Tibial artery (tissue), 4 donors: ENCODE data around the gene DSCAM.

Experiments
- DNase-seq, 2 donors: peaks; one replicate each; pipeline ENCODE4 v3.0.0-alpha.2; 2019
- H3K27ac ChIP-seq, 2 donors: fragments of 200-600 bp; sonication (generic) in 1 of 2; 1 replicate in 1 of 2; 2 replicates in 1 of 2; pipeline ENCODE4 v1.5.1; 2018 to 2019; ENCODE audit warnings: mild to moderate bottlenecking in 1 of 2
- H3K27me3 ChIP-seq, 2 donors: fragments of 200-600 bp; sonication (generic) in 1 of 2; one replicate each; pipeline versions ENCODE4 v1.5.1 to v1.6.0; 2016 to 2019
- H3K36me3 ChIP-seq, 3 donors: fragments of 200-600 bp; sonication (generic) in 2 of 3; one replicate each; pipeline ENCODE4 v1.5.1; 2016 to 2019; ENCODE audit warnings: mild to moderate bottlenecking in 2 of 3
- H3K4me1 ChIP-seq, 4 donors: fragments of 200-600 bp; sonication (generic) in 2 of 4; 1 replicate in 3 of 4; 2 replicates in 1 of 4; pipeline ENCODE4 v1.5.1; 2016 to 2019
- H3K4me3 ChIP-seq, 2 donors: fragments of 200-600 bp; sonication (generic) in 1 of 2; 1 replicate in 1 of 2; 2 replicates in 1 of 2; pipeline ENCODE4 v1.5.1; 2018 to 2019; ENCODE audit warnings: mild to moderate bottlenecking in 2 of 2
- H3K9me3 ChIP-seq, 3 donors: fragments of 200-600 bp; sonication (generic) in 1 of 3; one replicate each; pipeline ENCODE4 v1.5.1; 2016 to 2019
- intact Hi-C: fragments of 100-400 bp; cut with DNase I; formaldehyde crosslinking; loops from one replicate; pipeline ENCODE4 v1.15.0; 2023; ENCODE audit warnings: low total_unique reads
- TF ChIP-seq, protein P1 (sequence below), 2 experiments: fragments of 200-600 bp in 1 of 2; fragments of 450-650 bp in 1 of 2; IDR thresholded peaks; one replicate each; pipeline ENCODE4 v1.5.1; 2017 to 2019; ENCODE audit warnings: antibody characterized with exemption in 2 of 2, mild to moderate bottlenecking in 1 of 2, moderate library complexity in 1 of 2

Gene DSCAM

DNA sequence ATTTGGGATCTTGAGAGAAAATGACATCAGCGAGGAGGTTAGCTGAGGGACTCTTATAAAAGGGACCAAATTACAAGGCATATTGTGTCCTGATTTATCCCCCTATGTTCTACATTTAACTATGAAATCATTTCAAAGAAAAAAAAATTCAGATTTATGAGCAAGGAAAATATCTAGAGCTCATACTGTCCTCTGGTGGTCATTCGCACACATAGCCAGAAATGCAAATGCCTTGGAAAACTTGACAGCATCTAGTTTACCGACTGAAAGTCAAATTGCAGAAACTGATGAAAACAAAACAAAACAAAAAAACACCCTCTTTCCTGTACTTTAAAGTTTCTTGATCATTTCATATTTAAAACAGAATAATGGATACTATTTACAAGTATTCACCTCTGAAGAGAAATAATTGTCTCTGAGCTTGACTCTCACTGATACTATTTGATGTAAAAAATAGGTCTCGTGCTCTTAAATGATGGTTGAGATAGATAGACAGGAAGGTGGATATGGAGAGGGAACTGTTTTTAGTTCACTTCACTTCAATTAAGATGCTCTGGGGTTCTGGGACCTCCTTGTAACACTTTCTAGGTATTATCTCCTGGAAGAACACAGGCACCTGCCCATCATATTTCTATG lies 725.9 kb downstream of the DSCAM start:
- intact Hi-C loops: loop anchor here (2.0 to 10.0 kb wide), 2 partner anchors 254 to 326 kb away; partner anchors contain the start of gene PCP4
- H3K27me3 ChIP-seq: no peaks in the 10 kb centered on the region
- H3K4me3 ChIP-seq: no peak overlapping the region
- no peak for DNase-seq
- TF ChIP-seq, protein P1, sequence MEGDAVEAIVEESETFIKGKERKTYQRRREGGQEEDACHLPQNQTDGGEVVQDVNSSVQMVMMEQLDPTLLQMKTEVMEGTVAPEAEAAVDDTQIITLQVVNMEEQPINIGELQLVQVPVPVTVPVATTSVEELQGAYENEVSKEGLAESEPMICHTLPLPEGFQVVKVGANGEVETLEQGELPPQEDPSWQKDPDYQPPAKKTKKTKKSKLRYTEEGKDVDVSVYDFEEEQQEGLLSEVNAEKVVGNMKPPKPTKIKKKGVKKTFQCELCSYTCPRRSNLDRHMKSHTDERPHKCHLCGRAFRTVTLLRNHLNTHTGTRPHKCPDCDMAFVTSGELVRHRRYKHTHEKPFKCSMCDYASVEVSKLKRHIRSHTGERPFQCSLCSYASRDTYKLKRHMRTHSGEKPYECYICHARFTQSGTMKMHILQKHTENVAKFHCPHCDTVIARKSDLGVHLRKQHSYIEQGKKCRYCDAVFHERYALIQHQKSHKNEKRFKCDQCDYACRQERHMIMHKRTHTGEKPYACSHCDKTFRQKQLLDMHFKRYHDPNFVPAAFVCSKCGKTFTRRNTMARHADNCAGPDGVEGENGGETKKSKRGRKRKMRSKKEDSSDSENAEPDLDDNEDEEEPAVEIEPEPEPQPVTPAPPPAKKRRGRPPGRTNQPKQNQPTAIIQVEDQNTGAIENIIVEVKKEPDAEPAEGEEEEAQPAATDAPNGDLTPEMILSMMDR (IDR thresholded peaks at IDR 0.05): peak; percentile 89 to 93
- no peaks in the 10 kb centered on the region for H3K36me3 ChIP-seq
- no peak overlapping the region for H3K27ac ChIP-seq
- peaks cover 0 to 10% (median 0%) of the 10 kb centered on the region in 4 donors for H3K4me1 ChIP-seq
- no peaks in the 10 kb centered on the region for H3K9me3 ChIP-seq

DNA sequence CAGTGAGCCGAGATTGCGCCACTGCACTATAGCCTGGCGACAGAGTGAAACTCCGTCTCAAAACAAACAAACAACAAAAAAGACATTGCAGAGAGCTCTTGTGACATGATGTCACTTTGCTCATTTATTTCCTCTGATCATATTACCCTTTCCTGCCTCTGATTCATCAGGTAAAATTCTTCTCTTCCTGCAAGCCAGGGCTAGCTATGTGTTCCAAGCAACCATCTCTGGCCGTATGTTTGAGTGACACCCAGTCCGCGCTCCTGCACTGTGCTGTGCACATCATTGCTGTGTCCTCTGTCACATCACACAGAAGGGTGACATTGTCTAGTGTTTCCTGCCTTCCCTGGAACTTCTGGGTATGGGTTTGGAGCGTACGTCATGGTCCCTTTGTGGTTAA lies 728.4 kb downstream of the DSCAM start:
- Histone ChIP-seq H3K27ac (no peak overlapping the region), H3K4me1 (peaks cover 0 to 10% (median 0%) of the 10 kb centered on the region in 4 donors), H3K9me3 (no peaks in the 10 kb centered on the region), H3K27me3 (no peaks in the 10 kb centered on the region), H3K4me3 (no peak overlapping the region), H3K36me3 (no peaks in the 10 kb centered on the region)
- TF ChIP-seq, protein P1 (IDR thresholded peaks at IDR 0.05): no peak
- intact Hi-C loops: no loop called here
- no peak for DNase-seq

DNA sequence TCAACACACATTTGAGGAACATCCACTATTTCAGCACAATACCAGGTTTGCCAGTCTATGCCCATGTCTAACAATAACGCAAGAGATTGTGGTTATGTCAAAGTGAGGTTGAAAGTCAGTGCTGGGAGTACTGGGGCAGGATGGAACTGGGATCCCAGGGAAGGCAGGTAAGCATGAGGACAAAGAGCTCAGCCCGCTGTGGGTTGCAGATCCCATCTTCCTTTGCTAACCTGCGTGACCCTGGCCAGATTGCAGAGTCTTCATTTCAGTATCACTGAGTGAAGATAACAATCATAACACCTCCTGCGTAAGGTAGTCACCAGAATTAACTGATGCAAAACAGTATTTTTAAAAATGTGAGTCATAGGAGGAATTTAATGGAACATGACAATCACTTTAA lies 729.7 kb downstream of the DSCAM start:
- no peak for DNase-seq
- H3K36me3 ChIP-seq: no peaks in the 10 kb centered on the region
- intact Hi-C loops: no loop called here

DNA sequence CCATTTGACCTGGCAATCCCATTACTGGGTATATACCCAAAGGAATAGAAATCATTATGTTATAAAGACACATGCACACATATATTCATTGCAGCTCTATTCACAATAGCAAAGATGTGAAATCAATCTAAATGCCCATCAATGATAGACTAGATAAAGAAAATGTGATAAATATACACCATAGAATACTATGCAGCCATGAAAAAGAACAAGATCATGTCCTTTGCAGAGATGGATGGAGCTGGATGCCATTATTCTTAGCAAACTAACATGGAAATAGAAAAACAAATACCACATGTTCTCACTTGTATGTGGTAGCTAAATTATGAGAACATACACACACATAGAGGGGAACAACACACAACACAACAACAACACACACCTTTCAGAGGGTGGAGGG lies 731.2 kb downstream of the DSCAM start:
- Histone ChIP-seq H3K4me1 (peaks cover 0 to 9% (median 0%) of the 10 kb centered on the region in 4 donors), H3K36me3 (no peaks in the 10 kb centered on the region), H3K4me3 (no peak overlapping the region), H3K9me3 (no peaks in the 10 kb centered on the region), H3K27ac (no peak overlapping the region), H3K27me3 (no peaks in the 10 kb centered on the region)
- TF ChIP-seq, protein P1 (IDR thresholded peaks at IDR 0.05): no peak
- DNase-seq: no peak
- intact Hi-C loops: no loop called here

More for the DNA sequence above, 729.7 kb downstream of the DSCAM start:
- H3K27me3 ChIP-seq: no peaks in the 10 kb centered on the region
- H3K9me3 ChIP-seq: no peaks in the 10 kb centered on the region
- TF ChIP-seq, protein P1 (IDR thresholded peaks at IDR 0.05): no peak
- no peak overlapping the region for H3K27ac ChIP-seq
- no peak overlapping the region for H3K4me3 ChIP-seq
- peaks cover 0 to 10% (median 0%) of the 10 kb centered on the region in 4 donors for H3K4me1 ChIP-seq

DNA sequence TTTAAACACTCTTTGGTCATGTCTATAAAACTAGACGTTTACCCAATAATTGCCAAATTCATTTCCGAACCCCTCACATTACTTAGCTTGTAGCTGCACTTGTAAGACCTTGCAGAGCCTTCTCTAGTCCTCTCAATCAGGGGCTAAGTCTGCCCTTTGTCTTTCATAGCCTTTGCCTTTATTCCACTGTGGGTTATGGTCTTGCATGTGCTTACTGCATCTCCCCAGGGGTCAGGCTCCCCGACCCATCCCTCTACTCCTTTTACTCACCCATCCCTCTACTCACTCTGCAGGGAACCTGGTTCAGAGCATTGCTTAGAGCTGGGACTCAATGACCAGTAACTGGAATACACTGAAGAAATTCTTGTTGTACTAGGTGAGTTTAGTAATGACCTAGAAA lies 744.3 kb downstream of the DSCAM start:
- no peaks in the 10 kb centered on the region for H3K27me3 ChIP-seq
- H3K9me3 ChIP-seq: peaks cover 0 to 4% (median 0%) of the 10 kb centered on the region in 3 donors
- H3K27ac ChIP-seq: no peak overlapping the region
- H3K4me1 ChIP-seq: no peaks in the 10 kb centered on the region
- TF ChIP-seq, protein P1 (IDR thresholded peaks at IDR 0.05): no peak
- intact Hi-C loops: no loop called here
- no peak overlapping the region for H3K4me3 ChIP-seq
- no peak for DNase-seq
- H3K36me3 ChIP-seq: no peaks in the 10 kb centered on the region
